ENCODE results near the gene CNTD1.

The CNTD1 gene

DNA sequence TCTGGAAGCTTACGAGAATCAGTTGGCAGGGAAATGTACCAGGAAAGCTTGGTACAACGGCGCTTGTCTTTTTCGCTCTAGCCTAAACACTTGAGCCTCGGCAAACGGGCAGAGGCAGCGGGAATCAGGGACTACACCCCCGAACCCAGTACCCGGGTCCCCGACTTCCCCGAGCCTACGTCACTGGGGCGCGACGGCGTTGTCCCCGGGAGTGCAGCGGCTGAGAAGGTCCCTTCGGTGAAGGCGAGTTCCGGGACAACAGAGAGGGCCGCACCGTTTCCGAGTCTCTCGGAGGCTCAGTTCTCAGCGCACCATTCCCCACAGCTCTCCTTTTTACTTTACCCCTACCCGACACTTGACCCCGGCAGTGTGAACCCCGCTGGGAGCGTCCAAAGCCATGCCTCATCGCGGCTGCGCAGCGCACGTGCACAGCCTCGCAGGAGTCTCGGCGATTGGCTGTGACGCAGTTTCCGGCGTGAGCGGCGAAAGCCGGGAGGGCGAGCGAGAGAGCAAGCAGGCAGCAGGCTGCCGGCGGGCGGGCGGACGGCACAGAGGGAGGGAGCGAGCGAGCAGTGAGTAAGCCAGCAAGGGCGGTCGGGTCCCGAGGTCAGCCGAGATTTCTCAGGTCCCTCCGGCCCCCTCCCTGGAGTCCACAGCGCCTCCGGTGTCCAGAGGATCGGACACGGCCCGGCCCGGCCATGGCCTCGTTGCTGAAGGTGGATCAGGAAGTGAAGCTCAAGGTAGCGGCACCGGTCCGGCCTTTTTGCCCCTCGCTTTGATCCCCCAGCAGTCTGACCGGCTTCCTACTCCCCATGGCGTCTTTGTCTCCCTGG, 34.5 kb downstream of the CNTD1 start, which contains the start of gene PSME3:
Gene PSME3, plus strand, starts transcription at position 464 of the 833 bp plus-strand sequence. Its CDS starts 235 bp downstream, at position 699.
- Histone ChIP-seq H3K9me3 (ENCODE audit: control insufficient read depth, low read length) (no peaks in the 10 kb centered on the region), H3K4me3 (ENCODE audit: insufficient read depth, low read depth, low read length) (peak within 1 kb of the TSS; percentile 100), H3K27me3 (ENCODE audit: control insufficient read depth, insufficient read depth, low read length, poor library complexity, severe bottlenecking) (peaks cover 4% of the 10 kb centered on the region), H3K27ac (ENCODE audit: insufficient read depth, low read depth, low read length, poor library complexity, severe bottlenecking) (peak within 1 kb of the TSS; percentile 86), H3K4me1 (ENCODE audit: control insufficient read depth, insufficient read depth, low read length) (peaks cover 4% of the 10 kb centered on the region), H3K36me3 (ENCODE audit: control insufficient read depth, insufficient read depth, low read length) (peaks cover 11% of the 10 kb centered on the region)
- 0% methylated on average over 71 of the region's 71 CpGs for WGBS, 2 experiments

DNA sequence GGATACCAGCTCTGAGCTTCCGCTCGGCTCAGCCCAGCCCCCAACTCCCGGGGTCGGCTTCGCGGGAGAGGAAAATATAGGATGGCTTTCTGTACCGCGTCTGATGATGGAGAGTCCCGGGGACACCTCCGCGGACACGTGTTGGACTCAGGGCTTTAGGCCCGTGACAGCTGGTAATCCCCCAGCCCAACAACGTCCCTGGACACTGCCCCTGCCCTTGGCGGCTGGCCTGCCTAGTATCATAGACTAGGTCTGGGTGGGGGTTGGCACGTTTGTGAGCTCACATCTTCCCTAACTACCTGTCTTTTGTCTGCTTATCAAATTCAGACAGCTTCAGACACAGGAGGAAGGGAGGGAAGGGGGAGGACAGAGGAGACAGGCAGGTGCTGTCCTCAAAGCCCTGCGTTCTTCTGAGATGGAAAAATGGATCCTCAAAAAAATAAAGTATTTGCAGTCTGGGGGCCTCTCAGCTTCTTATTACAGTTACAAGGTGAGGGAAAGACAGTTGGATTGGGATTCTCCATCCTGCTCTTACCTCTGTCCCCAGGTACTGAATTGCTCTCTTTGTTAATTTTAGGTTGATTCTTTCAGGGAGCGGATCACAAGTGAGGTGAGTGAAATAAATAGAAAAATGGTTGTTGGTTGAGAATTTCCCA, 35.2 kb downstream of the CNTD1 start:
- peak overlapping the region; percentile 86 for H3K27ac ChIP-seq (ENCODE audit: insufficient read depth, low read depth, low read length, poor library complexity, severe bottlenecking)
- WGBS, 2 experiments = 7 to 8% methylated on average over 18 of the region's 18 CpGs

DNA sequence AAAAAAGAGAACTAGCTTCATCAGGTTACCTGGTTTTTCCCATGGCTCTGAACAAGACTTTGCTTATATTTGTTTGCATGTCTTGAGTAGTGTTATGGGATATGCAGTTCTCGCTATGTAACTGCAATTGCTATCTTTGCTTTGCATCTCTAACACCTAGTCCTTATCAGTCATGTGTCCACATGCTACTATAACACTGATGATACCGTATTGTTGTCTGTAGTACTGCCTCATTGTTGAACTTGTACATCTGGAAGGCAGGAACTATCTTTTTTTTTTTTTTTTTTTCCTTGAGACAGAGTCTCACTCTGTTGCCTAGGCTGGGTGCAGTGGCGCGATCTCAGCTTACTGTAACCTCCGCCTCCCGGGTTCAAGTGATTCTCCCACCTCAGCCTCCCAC, 37.1 kb downstream of the CNTD1 start:
- no peaks in the 10 kb centered on the region for H3K27me3 ChIP-seq (ENCODE audit: control insufficient read depth, insufficient read depth, low read length, poor library complexity, severe bottlenecking)
- H3K36me3 ChIP-seq (ENCODE audit: control insufficient read depth, insufficient read depth, low read length) = peaks cover 26% of the 10 kb centered on the region
- WGBS, 2 experiments = 95 to 99% methylated on average over 6 of the region's 6 CpGs
- H3K9me3 ChIP-seq (ENCODE audit: control insufficient read depth, low read length) = no peaks in the 10 kb centered on the region
- H3K27ac ChIP-seq (ENCODE audit: insufficient read depth, low read depth, low read length, poor library complexity, severe bottlenecking) = no peak overlapping the region
- H3K4me3 ChIP-seq (ENCODE audit: insufficient read depth, low read depth, low read length) = no peak overlapping the region
- peaks cover 4% of the 10 kb centered on the region for H3K4me1 ChIP-seq (ENCODE audit: control insufficient read depth, insufficient read depth, low read length)

More for the DNA sequence above, 35.2 kb downstream of the CNTD1 start:
- Histone ChIP-seq H3K4me3 (ENCODE audit: insufficient read depth, low read depth, low read length) (peak overlapping the region; percentile 100), H3K4me1 (ENCODE audit: control insufficient read depth, insufficient read depth, low read length) (peaks cover 4% of the 10 kb centered on the region), H3K27me3 (ENCODE audit: control insufficient read depth, insufficient read depth, low read length, poor library complexity, severe bottlenecking) (no peaks in the 10 kb centered on the region), H3K9me3 (ENCODE audit: control insufficient read depth, low read length) (no peaks in the 10 kb centered on the region), H3K36me3 (ENCODE audit: control insufficient read depth, insufficient read depth, low read length) (peaks cover 19% of the 10 kb centered on the region)

DNA sequence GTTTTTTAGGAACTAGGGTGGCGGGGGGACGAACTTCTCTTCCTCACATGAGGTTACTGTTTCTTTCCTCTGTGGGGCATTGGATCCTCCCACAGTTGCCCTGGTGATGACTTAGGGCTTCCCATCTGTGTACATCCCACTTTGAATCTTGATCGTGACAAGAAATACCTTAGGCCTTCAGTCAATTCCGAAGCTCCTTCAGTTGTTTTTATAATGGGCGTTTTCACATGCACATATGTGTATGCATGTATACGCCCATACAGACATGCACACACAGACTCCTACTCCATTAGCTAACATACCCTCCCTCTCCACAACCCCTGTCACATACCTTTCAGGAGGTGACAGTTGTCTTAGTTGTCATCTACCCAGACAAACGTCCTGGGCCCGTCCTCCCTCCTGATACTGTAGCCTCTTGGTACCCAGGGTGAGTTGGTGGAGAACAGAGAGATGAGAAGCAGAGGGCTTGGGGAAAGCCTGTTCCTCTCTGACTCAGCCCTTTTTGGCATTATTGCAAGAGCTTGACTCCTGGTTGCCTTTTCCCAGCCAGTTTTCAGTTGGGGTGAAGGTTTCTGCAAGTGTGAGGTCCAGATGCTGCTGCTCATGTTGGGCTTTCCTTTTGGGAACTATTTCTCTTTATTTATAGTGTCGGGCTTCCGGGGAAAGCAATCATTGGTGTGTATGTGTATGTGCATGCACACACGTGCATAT, 43.5 kb downstream of the CNTD1 start:
- no peak overlapping the region for H3K4me3 ChIP-seq (ENCODE audit: insufficient read depth, low read depth, low read length)
- peaks cover 44% of the 10 kb centered on the region for H3K36me3 ChIP-seq (ENCODE audit: control insufficient read depth, insufficient read depth, low read length)
- no peaks in the 10 kb centered on the region for H3K4me1 ChIP-seq (ENCODE audit: control insufficient read depth, insufficient read depth, low read length)
- WGBS, 2 experiments = 92 to 95% methylated on average over 11 of the region's 11 CpGs
- no peak overlapping the region for H3K27ac ChIP-seq (ENCODE audit: insufficient read depth, low read depth, low read length, poor library complexity, severe bottlenecking)
- no peaks in the 10 kb centered on the region for H3K9me3 ChIP-seq (ENCODE audit: control insufficient read depth, low read length)
- H3K27me3 ChIP-seq (ENCODE audit: control insufficient read depth, insufficient read depth, low read length, poor library complexity, severe bottlenecking) = no peaks in the 10 kb centered on the region

DNA sequence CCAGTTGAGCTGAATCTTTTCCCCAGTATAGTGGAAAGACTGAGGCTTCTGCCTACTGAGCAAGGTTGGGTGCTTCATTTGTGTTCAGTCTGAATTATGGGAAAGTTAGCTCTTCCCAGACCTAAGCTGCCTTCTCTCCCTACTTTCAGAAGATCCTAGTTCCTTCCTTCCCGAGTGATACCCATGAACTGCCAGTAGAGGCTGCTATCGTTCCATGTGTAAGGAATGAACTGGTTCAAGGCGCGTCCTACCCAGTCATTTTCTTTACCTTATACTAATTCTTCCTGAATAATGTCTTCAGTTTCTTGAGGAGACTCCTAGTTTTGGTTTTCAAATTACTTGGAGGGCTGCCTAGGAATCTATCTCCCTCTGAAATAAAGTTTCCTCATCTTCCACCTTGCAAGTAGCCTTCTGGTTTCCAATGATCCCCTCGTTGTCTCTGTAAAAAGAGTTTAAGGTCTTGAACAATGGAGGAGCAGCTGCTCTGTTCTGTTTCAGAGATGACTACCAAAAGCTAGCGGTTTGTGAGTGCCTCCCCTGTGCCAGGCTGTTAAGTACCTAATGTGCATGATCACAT, 44.8 kb downstream of the CNTD1 start:
- Histone ChIP-seq H3K27me3 (ENCODE audit: control insufficient read depth, insufficient read depth, low read length, poor library complexity, severe bottlenecking) (no peaks in the 10 kb centered on the region), H3K4me1 (ENCODE audit: control insufficient read depth, insufficient read depth, low read length) (no peaks in the 10 kb centered on the region), H3K36me3 (ENCODE audit: control insufficient read depth, insufficient read depth, low read length) (peaks cover 34% of the 10 kb centered on the region), H3K4me3 (ENCODE audit: insufficient read depth, low read depth, low read length) (no peak overlapping the region), H3K27ac (ENCODE audit: insufficient read depth, low read depth, low read length, poor library complexity, severe bottlenecking) (no peak overlapping the region), H3K9me3 (ENCODE audit: control insufficient read depth, low read length) (no peaks in the 10 kb centered on the region)
- 62 to 63% methylated on average over 6 of the region's 6 CpGs for WGBS, 2 experiments

DNA sequence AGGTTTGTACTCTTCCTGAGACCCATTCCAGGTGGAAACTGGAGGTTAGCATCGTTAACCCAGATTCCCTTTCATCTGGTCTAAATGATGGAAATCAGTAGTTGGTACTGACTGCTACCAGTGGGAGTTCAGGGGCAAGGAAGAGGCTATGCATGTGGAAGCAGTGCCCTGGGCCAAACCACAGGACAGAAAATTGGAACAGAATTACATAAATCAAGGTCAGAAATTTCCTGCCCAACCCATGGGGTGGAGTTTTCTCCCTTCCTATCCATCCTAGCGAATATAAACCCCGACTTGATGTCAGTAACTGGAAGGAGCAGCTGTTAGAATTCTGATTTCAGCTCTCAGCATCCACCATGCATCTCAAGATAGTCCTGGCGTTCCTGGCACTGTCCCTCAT, 45.6 kb downstream of the CNTD1 start, which contains the start of gene AOC2:
Gene AOC2, plus strand, starts transcription at position 310 of the 400 bp plus-strand sequence. Its CDS starts 47 bp downstream, at position 357.
- no peaks in the 10 kb centered on the region for H3K9me3 ChIP-seq (ENCODE audit: control insufficient read depth, low read length)
- H3K4me3 ChIP-seq (ENCODE audit: insufficient read depth, low read depth, low read length) = no peak within 1 kb of the TSS
- no peaks in the 10 kb centered on the region for H3K27me3 ChIP-seq (ENCODE audit: control insufficient read depth, insufficient read depth, low read length, poor library complexity, severe bottlenecking)
- WGBS, 2 experiments = 94 to 95% methylated on average over 4 of the region's 4 CpGs
- H3K4me1 ChIP-seq (ENCODE audit: control insufficient read depth, insufficient read depth, low read length) = no peaks in the 10 kb centered on the region
- no peak within 1 kb of the TSS for H3K27ac ChIP-seq (ENCODE audit: insufficient read depth, low read depth, low read length, poor library complexity, severe bottlenecking)
- H3K36me3 ChIP-seq (ENCODE audit: control insufficient read depth, insufficient read depth, low read length) = peaks cover 26% of the 10 kb centered on the region

DNA sequence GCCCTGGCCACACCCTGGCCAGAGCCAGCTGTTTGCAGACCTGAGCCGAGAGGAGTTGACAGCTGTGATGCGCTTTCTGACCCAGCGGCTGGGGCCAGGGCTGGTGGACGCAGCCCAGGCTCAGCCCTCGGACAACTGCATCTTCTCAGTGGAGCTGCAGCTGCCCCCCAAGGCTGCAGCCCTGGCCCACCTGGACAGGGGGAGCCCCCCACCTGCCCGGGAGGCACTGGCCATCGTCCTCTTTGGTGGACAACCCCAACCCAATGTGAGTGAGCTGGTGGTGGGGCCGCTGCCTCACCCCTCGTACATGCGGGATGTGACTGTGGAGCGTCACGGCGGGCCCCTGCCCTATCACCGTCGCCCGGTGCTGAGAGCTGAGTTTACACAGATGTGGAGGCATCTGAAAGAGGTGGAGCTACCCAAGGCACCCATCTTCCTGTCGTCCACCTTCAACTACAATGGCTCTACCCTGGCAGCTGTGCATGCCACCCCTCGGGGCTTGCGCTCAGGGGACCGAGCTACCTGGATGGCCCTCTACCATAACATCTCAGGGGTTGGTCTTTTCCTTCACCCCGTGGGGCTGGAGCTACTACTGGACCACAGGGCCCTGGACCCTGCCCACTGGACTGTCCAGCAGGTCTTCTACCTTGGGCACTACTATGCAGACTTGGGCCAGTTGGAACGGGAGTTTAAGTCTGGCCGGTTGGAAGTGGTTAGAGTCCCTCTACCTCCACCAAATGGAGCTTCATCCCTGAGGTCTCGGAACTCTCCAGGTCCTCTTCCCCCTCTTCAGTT, 46.3 kb downstream of the CNTD1 start:
- no peaks in the 10 kb centered on the region for H3K27me3 ChIP-seq (ENCODE audit: control insufficient read depth, insufficient read depth, low read length, poor library complexity, severe bottlenecking)
- WGBS, 2 experiments = 95 to 96% methylated on average over 24 of the region's 24 CpGs
- no peak overlapping the region for H3K27ac ChIP-seq (ENCODE audit: insufficient read depth, low read depth, low read length, poor library complexity, severe bottlenecking)
- no peak overlapping the region for H3K4me3 ChIP-seq (ENCODE audit: insufficient read depth, low read depth, low read length)
- H3K36me3 ChIP-seq (ENCODE audit: control insufficient read depth, insufficient read depth, low read length) = peaks cover 23% of the 10 kb centered on the region
- H3K4me1 ChIP-seq (ENCODE audit: control insufficient read depth, insufficient read depth, low read length) = peaks cover 3% of the 10 kb centered on the region
- H3K9me3 ChIP-seq (ENCODE audit: control insufficient read depth, low read length) = no peaks in the 10 kb centered on the region

DNA sequence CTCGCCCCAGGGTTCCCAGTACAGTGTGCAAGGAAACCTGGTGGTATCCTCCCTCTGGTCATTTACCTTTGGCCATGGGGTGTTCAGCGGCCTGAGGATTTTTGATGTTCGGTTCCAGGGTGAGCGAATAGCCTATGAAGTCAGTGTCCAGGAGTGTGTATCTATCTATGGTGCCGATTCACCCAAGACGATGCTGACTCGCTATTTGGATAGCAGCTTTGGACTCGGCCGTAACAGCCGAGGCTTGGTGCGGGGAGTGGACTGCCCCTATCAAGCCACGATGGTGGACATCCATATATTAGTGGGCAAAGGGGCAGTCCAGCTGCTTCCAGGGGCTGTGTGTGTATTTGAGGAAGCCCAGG, 46.9 kb downstream of the CNTD1 start:
- Histone ChIP-seq H3K4me1 (ENCODE audit: control insufficient read depth, insufficient read depth, low read length) (peaks cover 3% of the 10 kb centered on the region), H3K27me3 (ENCODE audit: control insufficient read depth, insufficient read depth, low read length, poor library complexity, severe bottlenecking) (no peaks in the 10 kb centered on the region), H3K36me3 (ENCODE audit: control insufficient read depth, insufficient read depth, low read length) (peaks cover 23% of the 10 kb centered on the region), H3K27ac (ENCODE audit: insufficient read depth, low read depth, low read length, poor library complexity, severe bottlenecking) (no peak overlapping the region), H3K9me3 (ENCODE audit: control insufficient read depth, low read length) (no peaks in the 10 kb centered on the region), H3K4me3 (ENCODE audit: insufficient read depth, low read depth, low read length) (no peak overlapping the region)
- WGBS, 2 experiments = 95 to 97% methylated on average over 12 of the region's 12 CpGs

DNA sequence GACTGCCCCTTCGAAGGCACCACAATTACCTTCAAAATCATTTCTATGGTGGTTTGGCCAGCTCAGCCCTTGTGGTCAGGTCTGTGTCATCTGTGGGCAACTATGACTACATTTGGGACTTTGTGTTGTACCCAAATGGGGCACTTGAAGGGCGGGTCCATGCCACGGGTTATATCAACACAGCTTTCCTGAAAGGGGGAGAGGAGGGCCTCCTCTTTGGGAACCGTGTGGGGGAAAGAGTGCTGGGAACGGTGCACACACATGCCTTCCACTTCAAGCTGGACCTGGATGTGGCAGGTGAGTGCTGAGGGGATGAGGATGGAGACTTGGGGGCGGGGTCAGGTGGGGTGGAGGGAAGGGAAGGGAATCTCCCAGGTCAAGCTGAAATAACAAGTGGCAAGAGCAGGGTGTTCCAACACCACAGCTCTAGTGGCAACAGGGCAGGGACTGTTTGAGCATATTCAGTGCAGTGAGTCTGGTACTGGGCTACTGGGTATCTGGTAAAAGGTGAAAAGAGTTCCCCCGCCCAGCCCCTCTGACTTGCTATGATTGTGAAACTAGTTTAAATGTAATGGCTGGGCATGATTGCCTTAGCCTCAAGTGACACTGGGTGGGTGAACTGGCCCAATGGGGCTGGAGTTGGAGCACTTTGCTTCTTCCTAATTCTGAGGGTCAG, 47.4 kb downstream of the CNTD1 start:
- H3K9me3 ChIP-seq (ENCODE audit: control insufficient read depth, low read length) = no peaks in the 10 kb centered on the region
- WGBS, 2 experiments = 94 to 95% methylated on average over 7 of the region's 7 CpGs
- peaks cover 8% of the 10 kb centered on the region for H3K4me1 ChIP-seq (ENCODE audit: control insufficient read depth, insufficient read depth, low read length)
- no peak overlapping the region for H3K27ac ChIP-seq (ENCODE audit: insufficient read depth, low read depth, low read length, poor library complexity, severe bottlenecking)
- no peaks in the 10 kb centered on the region for H3K27me3 ChIP-seq (ENCODE audit: control insufficient read depth, insufficient read depth, low read length, poor library complexity, severe bottlenecking)
- H3K4me3 ChIP-seq (ENCODE audit: insufficient read depth, low read depth, low read length) = no peak overlapping the region
- H3K36me3 ChIP-seq (ENCODE audit: control insufficient read depth, insufficient read depth, low read length) = peaks cover 23% of the 10 kb centered on the region

Data from ectodermal cell (in vitro differentiated cells).